IPS-18c (cell line): ENCODE results near the gene CCDC91.
"Not testable (repeated sequence)": the region's sequence is repeated elsewhere in the genome, so short reads cannot be mapped to it uniquely, and the experiment has no call there.

Experiments
- H3K4me3 ChIP-seq: 2 replicates; pipeline ENCODE4 v1.7.0; 2013; ENCODE audit warnings: low read depth, mild to moderate bottlenecking, low read length, moderate library complexity; ENCODE audit not compliant: insufficient read depth
- H3K9me3 ChIP-seq: one replicate; pipeline ENCODE4 v1.6.1; 2013; ENCODE audit warnings: mild to moderate bottlenecking, low read length, moderate library complexity; ENCODE audit not compliant: control insufficient read depth, insufficient read depth

The CCDC91 gene

DNA sequence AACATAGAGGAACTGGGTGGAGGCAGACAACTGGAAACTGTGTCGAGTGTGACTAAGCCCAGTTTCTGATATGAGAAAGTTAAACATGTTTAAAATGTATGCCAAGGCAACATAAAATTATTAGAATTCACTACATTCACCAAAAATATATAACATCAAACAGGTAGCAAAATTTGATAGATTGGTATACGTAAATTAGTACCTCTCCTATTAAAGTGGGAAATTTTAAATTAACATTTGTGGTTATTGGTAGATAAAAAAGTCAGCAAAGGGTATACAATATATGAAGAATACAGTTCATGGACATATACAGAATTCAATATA is 53.0 kb downstream of the CCDC91 start:
- Histone ChIP-seq H3K4me3 (no peak overlapping the region), H3K9me3 (no peaks in the 10 kb centered on the region)

DNA sequence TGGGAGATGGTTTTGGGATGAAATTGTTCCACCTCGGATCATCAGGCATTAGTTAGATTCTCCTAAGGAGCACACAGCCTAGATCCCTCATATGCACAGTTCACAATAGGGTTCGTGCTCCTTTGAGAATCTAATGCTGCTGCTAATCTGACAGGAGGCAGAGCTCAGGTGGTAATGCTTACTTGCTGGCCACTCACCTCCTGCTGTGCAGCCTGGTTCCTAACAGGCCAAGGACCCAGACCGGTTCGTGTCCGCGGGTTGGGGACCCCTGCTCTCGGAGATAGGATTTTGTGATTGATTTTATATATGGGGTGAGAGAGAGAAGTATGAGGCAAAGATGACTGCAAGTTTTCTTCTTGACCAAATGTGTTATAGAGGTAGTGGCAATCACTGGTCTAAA is 57.5 kb downstream of the CCDC91 start:
- no peaks in the 10 kb centered on the region for H3K9me3 ChIP-seq

DNA sequence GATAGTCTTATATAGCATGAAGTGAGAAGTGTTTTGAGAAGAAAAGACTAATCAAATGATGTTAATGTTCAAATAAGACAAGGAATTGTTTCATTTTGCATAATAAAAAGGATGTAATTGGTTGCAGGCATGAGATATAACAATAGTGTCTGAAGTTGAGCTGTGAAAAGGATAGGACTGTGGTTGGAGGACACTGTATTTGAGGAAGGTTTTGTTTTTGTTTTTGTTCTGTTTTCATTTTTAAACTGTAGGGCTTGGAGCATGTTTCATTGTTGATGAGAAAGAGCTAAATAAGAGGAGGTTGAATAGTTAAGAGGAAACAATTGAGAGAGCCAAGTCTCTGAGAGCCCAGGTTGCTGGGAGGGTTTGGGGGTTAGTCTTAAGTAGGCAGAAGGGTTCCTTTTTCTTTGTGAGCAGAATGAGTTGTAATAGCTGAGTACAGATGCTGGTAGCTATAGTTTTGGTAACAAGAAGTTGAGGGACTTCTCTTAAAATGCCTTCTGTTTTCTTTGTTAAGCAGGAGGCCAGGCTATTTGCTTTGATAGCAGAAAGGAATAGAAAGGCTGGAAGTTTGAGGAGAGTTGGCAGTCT is 58.4 kb downstream of the CCDC91 start:
- Histone ChIP-seq H3K9me3 (no peaks in the 10 kb centered on the region), H3K4me3 (no peak overlapping the region)

More for the DNA sequence above, 57.5 kb downstream of the CCDC91 start:
- no peak overlapping the region for H3K4me3 ChIP-seq

DNA sequence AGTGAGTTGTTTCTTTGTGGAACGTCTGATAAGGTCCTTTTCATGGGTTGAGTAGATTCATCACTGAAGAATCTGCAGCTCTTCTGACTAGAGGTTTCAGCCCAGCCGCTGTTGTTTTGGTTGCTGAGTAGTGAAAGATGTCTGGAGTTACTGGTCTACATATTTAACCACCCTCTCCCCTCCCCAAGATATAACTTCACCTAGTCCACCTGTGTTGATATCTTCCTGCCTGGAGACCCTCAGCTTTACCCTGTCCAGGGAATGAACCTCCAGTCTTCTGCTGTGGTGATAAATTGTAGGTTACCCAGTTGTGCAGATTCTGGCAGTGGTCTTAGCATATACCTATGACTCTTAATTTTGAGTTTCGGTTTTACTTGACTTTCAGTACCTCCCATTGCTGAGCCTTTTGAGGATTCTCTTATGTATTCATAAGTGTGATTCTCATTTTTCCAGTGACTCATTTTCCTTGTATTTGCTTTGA is 62.9 kb downstream of the CCDC91 start:
- no peaks in the 10 kb centered on the region for H3K9me3 ChIP-seq
- no peak overlapping the region for H3K4me3 ChIP-seq

DNA sequence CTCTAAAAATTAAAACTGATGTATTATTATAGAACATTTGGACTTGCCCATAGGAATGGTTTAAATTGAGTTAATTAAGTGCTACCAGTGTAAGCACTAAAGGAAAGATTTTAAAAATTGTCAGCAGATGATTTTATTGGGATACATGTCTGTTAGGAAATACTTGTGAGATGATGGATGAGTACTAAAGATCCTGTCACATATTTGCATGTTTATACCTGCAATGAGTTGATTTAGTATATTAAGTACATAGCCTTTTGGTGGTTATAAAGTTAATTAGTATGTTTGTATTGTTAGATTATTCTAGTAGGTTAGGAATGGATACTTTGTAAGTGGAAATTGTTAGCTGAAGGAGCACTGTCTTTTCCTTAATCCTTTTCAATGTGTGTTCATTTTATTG is 67.2 kb downstream of the CCDC91 start:
- no peak overlapping the region for H3K4me3 ChIP-seq
- H3K9me3 ChIP-seq = no peaks in the 10 kb centered on the region

DNA sequence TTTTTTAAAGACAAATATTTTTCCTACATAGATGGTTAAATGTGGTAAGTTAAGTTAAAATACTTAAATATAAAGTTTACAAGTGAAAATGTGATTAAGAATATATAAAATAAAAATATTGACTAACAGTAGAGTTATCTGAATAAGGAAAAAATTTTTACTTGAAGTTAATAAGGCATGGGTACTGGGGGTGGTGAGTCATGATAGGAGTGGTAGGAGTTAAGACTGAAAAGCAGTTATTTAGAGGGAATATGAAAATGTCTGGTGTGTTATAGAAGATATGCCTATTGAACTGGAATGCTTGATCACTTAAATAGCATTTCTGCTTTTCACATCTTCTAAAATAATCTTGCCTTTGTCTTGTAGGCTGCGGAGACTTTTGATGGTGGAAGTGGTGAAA is 68.7 kb downstream of the CCDC91 start:
- no peak overlapping the region for H3K4me3 ChIP-seq
- no peaks in the 10 kb centered on the region for H3K9me3 ChIP-seq

DNA sequence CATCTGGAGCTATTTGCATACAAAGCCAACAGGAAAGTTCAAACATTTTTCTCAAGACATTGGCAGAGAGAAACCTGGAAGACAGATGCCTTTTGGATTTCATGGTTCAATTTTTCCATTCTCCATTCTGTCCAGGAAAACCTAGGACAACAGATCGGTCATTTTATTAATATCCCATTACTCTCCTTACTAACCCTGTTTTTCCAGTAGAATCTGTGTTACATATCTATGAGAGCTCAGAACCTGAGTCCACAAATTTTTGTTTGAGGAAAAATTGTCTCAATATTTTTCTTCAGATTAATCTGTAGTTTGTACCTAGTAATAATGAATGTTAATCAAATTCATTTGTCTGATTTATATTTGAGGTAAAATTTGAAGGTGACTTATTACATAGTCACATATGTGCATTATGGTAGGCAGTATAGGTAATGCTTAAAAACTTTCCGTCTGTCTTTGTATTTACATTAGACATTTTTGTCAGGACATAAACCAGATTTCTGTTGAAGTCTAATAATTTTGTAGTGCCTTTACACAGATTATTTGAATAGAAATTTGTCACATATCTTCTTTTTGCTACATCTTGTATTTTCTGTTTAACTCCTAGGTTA is 75.3 kb downstream of the CCDC91 start:
- Histone ChIP-seq H3K4me3 (no peak overlapping the region), H3K9me3 (no peaks in the 10 kb centered on the region)

DNA sequence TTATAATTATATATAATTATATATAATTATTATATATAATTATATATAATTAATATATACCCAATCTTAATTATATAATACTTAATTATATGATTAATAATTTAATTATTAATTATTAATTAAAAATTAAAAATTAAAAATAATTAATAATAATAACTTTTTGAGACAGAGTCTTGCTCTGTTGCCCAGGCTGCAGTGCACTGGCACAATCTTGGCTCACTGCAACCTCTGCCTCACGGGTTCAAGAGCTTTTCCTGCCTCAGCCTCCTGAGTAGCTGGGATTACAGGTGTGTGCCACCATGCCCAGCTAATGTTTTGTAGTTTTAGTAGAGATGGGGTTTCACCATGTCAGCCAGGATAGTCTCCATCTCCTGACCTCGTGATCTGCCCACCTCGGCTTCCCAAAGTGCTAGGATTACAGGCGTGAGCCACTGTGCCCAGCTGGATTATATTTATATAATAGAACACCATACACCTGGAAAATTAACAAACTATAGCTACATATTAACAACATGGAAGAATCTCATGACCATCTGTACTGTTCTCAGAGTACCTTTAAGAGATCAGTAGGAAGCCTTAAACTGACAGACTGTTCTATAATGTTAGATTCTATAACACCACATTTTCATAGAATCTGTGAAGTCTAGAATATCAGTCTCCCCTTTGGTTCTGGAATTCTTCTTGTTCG is 77.8 kb downstream of the CCDC91 start:
- H3K9me3 ChIP-seq, H3K4me3 ChIP-seq: not testable (repeated sequence)

DNA sequence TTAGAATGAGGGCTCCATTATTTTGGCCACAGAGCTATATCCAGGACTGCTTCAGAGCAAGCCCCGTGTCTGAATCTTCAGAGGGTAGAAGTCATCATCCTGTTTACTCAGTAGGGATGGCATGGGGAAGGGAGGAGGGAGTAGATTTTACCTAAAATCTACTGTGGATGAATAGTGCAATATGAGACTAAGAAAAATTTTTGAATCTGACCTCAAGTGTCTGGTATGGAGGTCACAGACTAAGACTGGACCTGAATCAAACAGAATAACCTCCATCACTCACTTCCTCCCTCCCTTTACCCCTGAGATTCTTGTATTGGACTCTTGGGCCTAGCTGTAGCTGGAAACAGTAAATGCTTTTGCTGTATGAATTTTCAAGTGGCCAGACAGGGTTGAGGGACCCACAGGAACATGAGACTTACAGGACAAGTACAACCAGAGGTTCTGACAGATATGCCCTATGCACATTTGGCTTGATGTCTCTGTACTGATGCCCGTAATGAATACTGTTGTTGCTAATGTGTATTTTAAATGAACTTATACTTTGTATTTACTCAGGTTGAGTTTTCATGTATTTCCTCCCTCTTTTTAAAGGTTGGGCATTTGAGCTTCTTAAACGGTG is 78.5 kb downstream of the CCDC91 start:
- Histone ChIP-seq H3K4me3 (no peak overlapping the region), H3K9me3 (no peaks in the 10 kb centered on the region)

DNA sequence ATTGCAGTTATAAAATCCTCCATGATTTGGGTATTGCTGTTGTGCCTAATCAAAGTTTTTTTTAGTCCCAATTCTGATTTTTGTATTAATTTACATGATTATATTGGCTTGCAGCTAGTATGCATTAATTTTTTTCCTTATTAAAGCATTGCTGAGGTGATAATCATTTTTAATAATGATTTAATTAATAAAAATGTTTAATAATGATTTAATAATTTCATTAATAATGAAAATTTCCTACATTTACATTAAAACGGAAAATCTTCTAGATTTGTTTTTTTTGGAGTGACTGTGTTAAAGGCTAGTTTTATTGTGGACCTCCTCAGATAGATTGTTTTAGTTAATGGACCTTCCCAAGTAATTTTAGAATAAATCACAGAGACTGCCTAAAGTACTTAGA is 79.6 kb downstream of the CCDC91 start:
- Histone ChIP-seq H3K9me3 (no peaks in the 10 kb centered on the region), H3K4me3 (no peak overlapping the region)

DNA sequence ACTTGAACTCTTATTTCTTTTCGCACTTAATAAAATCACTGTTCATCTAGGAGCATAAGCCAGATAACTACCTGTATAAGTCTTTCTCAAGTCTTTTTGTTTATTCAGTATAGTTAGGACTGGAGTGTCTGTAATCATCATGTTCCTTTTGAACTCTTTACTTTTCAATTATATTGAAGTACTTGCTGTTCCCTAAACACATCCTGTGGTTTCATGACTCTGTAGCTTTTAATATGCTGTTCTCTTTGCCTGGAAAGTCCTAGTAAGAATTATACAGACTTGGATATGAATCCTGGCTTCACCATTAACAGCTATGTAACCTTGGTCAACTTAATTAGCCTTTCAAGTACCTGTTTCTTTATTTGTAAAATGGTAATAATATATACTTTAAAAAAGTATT is 88.2 kb downstream of the CCDC91 start:
- H3K9me3 ChIP-seq = no peaks in the 10 kb centered on the region
- H3K4me3 ChIP-seq = no peak overlapping the region

DNA sequence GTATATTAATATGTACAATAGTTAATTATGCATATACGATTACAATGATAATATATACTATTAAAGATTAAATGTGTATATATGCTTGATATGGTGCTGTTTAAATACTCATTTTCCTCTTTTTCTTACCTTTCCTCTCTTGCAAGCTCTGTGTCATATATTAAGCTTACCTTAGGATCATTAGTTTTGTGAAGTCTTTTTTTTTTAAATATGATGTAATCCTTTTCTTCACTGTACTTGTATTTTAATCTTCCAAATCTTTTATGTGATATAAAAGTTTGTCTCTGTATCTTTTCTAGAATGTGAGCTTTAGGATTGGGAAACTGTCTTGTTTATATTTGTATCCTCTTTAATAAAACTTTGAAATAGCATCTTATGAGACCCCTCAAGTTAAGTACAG is 88.7 kb downstream of the CCDC91 start:
- Histone ChIP-seq H3K9me3 (no peaks in the 10 kb centered on the region), H3K4me3 (no peak overlapping the region)

DNA sequence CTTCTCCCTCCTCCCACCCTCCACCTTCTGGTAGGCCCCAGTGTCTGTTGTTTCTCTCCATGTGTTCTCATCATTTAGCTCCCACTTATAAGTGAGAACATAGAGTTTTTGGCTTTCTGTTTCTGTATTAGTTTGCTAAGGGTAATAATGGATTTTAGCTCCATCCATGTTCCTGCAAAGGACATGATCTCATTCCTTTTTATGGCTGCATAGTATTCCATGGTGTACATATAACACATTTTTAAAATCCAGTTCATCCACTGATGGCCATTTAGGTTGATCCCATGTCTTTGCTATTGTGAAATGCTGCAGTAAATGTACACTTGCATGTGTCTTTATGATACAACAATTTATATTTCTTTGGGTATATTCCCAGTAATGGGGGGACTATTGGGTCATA is 96.1 kb downstream of the CCDC91 start:
- H3K9me3 ChIP-seq = no peaks in the 10 kb centered on the region

DNA sequence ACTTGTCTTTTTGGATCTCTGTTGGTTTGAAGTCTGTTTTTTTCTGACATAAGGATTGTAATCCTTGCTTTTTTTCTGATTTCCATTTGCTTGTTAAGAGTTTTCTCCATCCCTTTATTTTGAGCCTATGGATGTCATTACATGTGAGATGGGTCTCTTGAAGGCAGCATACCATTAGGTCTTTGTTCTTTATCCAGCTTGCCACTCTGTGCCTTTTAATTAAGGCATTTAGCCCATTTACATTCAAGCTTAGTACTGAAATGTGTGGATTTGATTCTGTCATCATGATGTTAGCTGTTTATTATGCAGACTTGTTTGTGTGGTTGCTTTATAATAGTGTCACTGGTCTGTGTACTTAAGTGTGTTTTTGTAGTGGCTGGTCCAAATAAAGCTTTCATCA is 100.0 kb downstream of the CCDC91 start:
- Histone ChIP-seq H3K9me3 (no peaks in the 10 kb centered on the region), H3K4me3 (no peak overlapping the region)

More for the DNA sequence above, 96.1 kb downstream of the CCDC91 start:
- no peak overlapping the region for H3K4me3 ChIP-seq

DNA sequence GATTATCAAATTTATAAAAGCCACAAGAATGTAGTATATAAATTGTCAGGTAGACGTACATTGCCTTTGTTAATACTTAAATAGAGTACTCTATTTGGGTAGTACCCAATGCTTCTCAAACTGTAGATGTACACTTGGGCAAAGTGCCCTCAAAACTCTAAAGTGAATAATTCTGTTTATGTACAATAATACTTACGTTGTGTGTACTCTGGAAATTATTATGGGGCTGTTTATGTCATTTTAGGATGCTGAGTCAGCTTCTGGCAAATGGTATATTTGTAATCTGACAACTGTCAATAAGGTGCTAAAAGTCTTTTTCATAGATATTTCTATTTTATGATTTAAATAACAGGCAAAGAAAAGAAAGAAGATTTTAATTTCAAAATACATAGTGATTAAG is 102.4 kb downstream of the CCDC91 start:
- Histone ChIP-seq H3K4me3 (no peak overlapping the region), H3K9me3 (no peaks in the 10 kb centered on the region)

DNA sequence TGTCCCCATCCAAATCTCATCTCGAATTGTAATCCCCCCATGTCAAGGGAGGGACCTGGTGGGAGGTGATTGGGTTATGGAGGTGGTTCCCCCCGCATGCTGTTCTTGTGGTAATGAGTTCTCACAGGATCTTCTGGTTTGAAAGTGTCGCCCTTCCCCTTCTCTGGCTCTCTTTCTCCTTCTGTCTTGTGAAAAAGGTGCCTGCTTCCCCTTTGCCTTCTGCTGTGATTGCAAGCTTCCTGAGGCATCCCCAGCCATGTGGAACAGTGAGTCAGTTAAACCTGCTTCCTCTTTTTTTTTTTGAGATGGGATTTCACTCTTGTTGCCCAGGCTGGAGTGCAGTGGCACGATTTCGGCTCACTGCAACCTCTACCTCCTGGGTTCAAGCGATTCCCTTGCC is 104.0 kb downstream of the CCDC91 start:
- Histone ChIP-seq H3K4me3 (no peak overlapping the region), H3K9me3 (no peaks in the 10 kb centered on the region)

DNA sequence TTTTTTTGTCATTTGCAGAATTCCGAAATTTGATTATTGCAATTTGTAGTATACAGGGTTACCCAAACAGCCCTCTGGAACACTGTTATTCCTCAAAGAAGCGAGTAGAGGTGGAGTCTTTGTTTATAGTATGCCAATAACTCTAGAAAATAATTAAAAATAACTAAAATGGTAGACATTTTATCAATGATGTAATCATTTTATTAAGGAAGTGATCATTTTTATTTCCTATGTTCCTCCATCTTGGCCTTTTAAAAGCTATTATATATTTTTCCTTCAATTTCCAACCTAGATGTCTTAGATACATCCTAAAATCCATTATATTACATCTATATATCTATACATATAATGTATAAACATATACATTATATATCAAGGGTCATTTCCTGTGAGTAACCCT is 106.0 kb downstream of the CCDC91 start:
- Histone ChIP-seq H3K4me3 (no peak overlapping the region), H3K9me3 (no peaks in the 10 kb centered on the region)

DNA sequence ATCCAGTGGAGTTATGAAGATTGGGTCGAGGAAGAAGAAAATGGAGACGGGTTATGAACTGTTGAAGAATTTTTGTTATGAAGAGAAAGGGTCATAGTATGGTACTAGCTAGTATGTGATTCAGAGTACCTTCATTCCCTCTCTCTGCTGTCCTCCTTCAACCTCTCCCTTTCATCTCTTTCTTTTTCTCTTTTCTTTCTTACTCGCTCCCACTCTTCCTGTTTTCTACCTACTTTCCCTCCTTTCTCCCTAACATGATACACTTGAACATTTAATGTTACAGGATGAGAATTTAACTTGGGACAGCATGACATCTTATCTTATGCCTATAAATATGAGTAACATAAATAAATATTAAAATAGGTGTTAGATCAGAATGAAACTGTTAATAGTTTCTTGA is 112.9 kb downstream of the CCDC91 start:
- Histone ChIP-seq H3K9me3 (no peaks in the 10 kb centered on the region), H3K4me3 (no peak overlapping the region)
